Erythroblast (primary cell): ENCODE measurements around the gene MYOM3.

Experiments
- GATA1 ChIP-seq: IDR thresholded peaks from 2 replicates; pipeline ENCODE4 v1.6.1; 2011; ENCODE audit warnings: low read depth, mild to moderate bottlenecking, control low read depth, low read length, moderate library complexity
- POLR2A ChIP-seq: IDR thresholded peaks from 2 replicates; pipeline ENCODE4 v1.6.1; 2011; ENCODE audit warnings: mild to moderate bottlenecking, low read length

DNA sequence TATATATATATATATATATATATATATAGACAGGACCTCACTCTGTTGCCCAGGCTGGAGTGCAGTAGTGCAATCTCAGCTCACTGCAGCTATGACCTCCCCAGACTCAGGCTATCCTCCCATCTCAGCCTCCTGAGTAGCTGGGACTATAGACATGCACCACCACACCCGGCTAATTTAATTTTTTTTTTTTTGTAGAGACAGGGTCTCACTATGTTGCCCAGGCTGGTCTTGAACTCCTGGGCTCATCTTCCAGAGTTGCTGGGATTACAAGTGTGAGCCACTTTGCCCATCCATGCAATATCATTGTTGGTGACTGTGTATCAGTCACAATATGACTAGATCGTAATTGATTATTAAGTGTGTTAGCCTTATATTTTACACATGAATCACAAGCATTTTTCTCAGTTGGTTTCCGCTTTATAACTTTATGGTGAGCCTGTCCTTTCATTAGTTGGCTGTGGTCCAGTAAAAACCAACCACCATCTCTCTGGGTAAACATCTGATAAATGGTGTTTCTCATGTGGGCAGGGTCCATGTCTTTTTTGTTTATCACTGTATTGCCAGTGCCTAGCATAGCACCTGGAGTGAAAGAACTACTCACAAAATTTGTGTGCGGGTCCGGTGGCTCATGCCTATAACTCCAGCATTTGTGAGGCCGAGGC, 63.6 kb downstream of the MYOM3 start:
- TF ChIP-seq POLR2A (no peak), GATA1 (no peak)
